B cell (primary cell): ENCODE results near the gene LRRC26. TPM values are rescaled to one million over a fixed set of nuclear protein-coding genes. Genes with fewer than 3 reads are reported as not detected.

Source experiments
- ATAC-seq: fragments of 200-7000 bp; cut with Tn5 transposase; one replicate; pipeline ENCODE4 v1.10.0; 2021; ENCODE audit warnings: low read depth, mild to moderate bottlenecking, moderate number of reproducible peaks, moderate library complexity
- CTCF ChIA-PET: fragments of 350-600 bp; sonication (Branson Sonifier 250); formaldehyde crosslinking; loops from one replicate; lab custom pipeline; 2021; ENCODE audit warnings: antibody characterized with exemption, inconsistent platforms; lab: Charles Lee
- POLR2A ChIA-PET: fragments of 350-600 bp; sonication (Branson Sonifier 250); formaldehyde crosslinking; loops from one replicate; lab custom pipeline; 2021; ENCODE audit warnings: antibody characterized with exemption; lab: Charles Lee
- DNase-seq: peaks from one replicate; pipeline ENCODE4 v3.0.0; 2013
- H2AFZ ChIP-seq: 2 replicates; pipeline ENCODE4 v1.6.1; 2012; ENCODE audit warnings: mild to moderate bottlenecking, low read depth, low read length; ENCODE audit not compliant: insufficient read depth, poor library complexity, severe bottlenecking
- H3K27ac ChIP-seq, 2 donors: 1 replicate in 1 of 2; 2 replicates in 1 of 2; pipeline ENCODE4 v1.5.1; 2012 to 2013; ENCODE audit warnings: low read length in 2 of 2, mild to moderate bottlenecking in 2 of 2, moderate library complexity in 1 of 2
- H3K27me3 ChIP-seq, 4 experiments: fragments of 200-600 bp in 1 of 4; sonication (generic) in 1 of 4; replicated peaks in 1 of 4; 1 replicate in 2 of 4; 2 replicates in 2 of 4; pipeline versions ENCODE4 v1.6.1 to v1.7.0; 2013 to 2016; ENCODE audit warnings: low read length in 3 of 4, mild to moderate bottlenecking in 2 of 4, mixed read lengths in 1 of 4, moderate library complexity in 1 of 4; ENCODE audit not compliant: insufficient read depth in 4 of 4, control insufficient read depth in 3 of 4; ENCODE audit errors: control extremely low read depth in 1 of 4
- H3K36me3 ChIP-seq, 2 experiments: replicated peaks in 1 of 2; 1 replicate in 1 of 2; 2 replicates in 1 of 2; pipeline versions ENCODE4 v1.6.1 to v1.7.1; 2013; ENCODE audit warnings: low read length in 1 of 2; ENCODE audit not compliant: insufficient read depth in 2 of 2, control insufficient read depth in 1 of 2; ENCODE audit errors: control extremely low read depth in 1 of 2, extremely low read depth in 1 of 2
- H3K4me1 ChIP-seq, 2 donors: fragments of 200-600 bp in 1 of 2; sonication (generic) in 1 of 2; 1 replicate in 1 of 2; 2 replicates in 1 of 2; pipeline versions ENCODE4 v1.5.1 to v1.6.1; 2013 to 2017; ENCODE audit warnings: low read length in 2 of 2; ENCODE audit not compliant: control insufficient read depth in 2 of 2, insufficient read depth in 2 of 2
- H3K4me2 ChIP-seq: replicated peaks from 2 replicates; pipeline ENCODE3; 2012; ENCODE audit warnings: mild to moderate bottlenecking, low read depth, low read length; ENCODE audit not compliant: poor library complexity, severe bottlenecking
- H3K4me3 ChIP-seq, 5 experiments: fragments of 200-600 bp in 1 of 5; sonication (generic) in 1 of 5; 1 replicate in 3 of 5; 2 replicates in 2 of 5; pipeline versions ENCODE4 v1.5.1 to v1.7.0; 2011 to 2016; ENCODE audit warnings: low read length in 4 of 5, mild to moderate bottlenecking in 4 of 5, low read depth in 2 of 5, control low read depth in 1 of 5, moderate library complexity in 1 of 5; ENCODE audit not compliant: insufficient read depth in 1 of 5; ENCODE audit errors: control extremely low read depth in 1 of 5, extremely low read depth in 1 of 5
- H3K79me2 ChIP-seq: fragments of 200-600 bp; sonication (generic); one replicate; pipeline ENCODE4 v1.6.0; 2016; ENCODE audit warnings: low read length; ENCODE audit not compliant: control insufficient read depth, insufficient read depth
- H3K9ac ChIP-seq: fragments of 200-600 bp; sonication (generic); 2 replicates; pipeline ENCODE4 v1.6.1; 2017; ENCODE audit warnings: mild to moderate bottlenecking, low read length, moderate library complexity
- H3K9me3 ChIP-seq, 3 donors: one replicate each; pipeline versions ENCODE4 v1.6.1 to v1.7.1; 2013; ENCODE audit warnings: low read length in 2 of 3; ENCODE audit not compliant: control insufficient read depth in 2 of 3, insufficient read depth in 1 of 3; ENCODE audit errors: control extremely low read depth in 1 of 3
- H4K20me1 ChIP-seq: 2 replicates; pipeline ENCODE4 v1.6.0; 2012; ENCODE audit warnings: mild to moderate bottlenecking, low read length; ENCODE audit not compliant: insufficient read depth, control insufficient read depth, poor library complexity, severe bottlenecking
- H3K27ac Mint-ChIP-seq: one replicate; pipeline ENCODE4 v1.8.0; 2021; ENCODE audit warnings: mixed read lengths
- H3K27me3 Mint-ChIP-seq: one replicate; pipeline ENCODE4 v1.8.0; 2021; ENCODE audit warnings: mixed read lengths
- H3K4me1 Mint-ChIP-seq: one replicate; pipeline ENCODE4 v1.8.0; 2021; ENCODE audit warnings: mixed read lengths
- H3K4me3 Mint-ChIP-seq: one replicate; pipeline ENCODE4 v1.8.0; 2021; ENCODE audit warnings: mixed read lengths
- H3K9me3 Mint-ChIP-seq: one replicate; pipeline ENCODE4 v1.8.0; 2022; ENCODE audit warnings: mixed read lengths; ENCODE audit not compliant: insufficient read depth
- CTCF ChIP-seq: fragments of 200-600 bp; IDR thresholded peaks from one replicate; pipeline ENCODE4 v1.8.0; 2022; ENCODE audit warnings: antibody characterized with exemption, mild to moderate bottlenecking
- EZH2 ChIP-seq: IDR thresholded peaks from 2 replicates; pipeline ENCODE4 v1.6.1; 2012; ENCODE audit warnings: borderline replicate concordance, low read depth, mild to moderate bottlenecking, moderate library complexity, low read length; ENCODE audit not compliant: insufficient read depth, poor library complexity, severe bottlenecking
- WGBS: methylation state at CpG from one replicate; pipeline ENCODE4 v1.1.5; 2013; ENCODE audit warnings: missing lambda C conversion rate; ENCODE audit not compliant: insufficient coverage; 5-methylcytosine and 5-hydroxymethylcytosine counted together
- intact Hi-C: fragments of 100-400 bp; cut with micrococcal nuclease; formaldehyde crosslinking; loops from one replicate; pipeline ENCODE4 v1.10.0; 2022
- polyA plus RNA-seq: library from polyadenylated mRNA; depleted of rRNA; stranded (reverse); fragments of >200 nt; gene quantifications from 2 replicates; pipeline ENCODE4 v1.2.3, GENCODE V29; 2012
- total RNA-seq, 2 donors: library from RNA; stranded (reverse); fragments of 120-200 nt in 1 of 2; gene quantifications; 1 replicate in 1 of 2; 2 replicates in 1 of 2; pipeline versions ENCODE4 v1.2.3 to v1.2.4, GENCODE V29; 2013 to 2022

LRRC26 gene
- total and polyA plus RNA-seq, 2 donors (not counting 1 experiment from before 2014, with no cell fraction given): not detected

GRCh38 chr9:137198051-137198901, 28.4 kb upstream of the LRRC26 start:
- Histone ChIP-seq H3K4me1 (peaks cover 16 to 22% of the 10 kb centered on the region in 2 donors), H3K27ac (no peak overlapping the region), H3K4me2 (no peak overlapping the region), H3K9ac (no peak overlapping the region), H3K27me3 (peaks cover 0 to 6% (median 0%) of the 10 kb centered on the region in 4 experiments), H3K9me3 (no peaks in the 10 kb centered on the region), H3K36me3 (no peaks in the 10 kb centered on the region), H4K20me1 (peaks cover 38% of the 10 kb centered on the region), H3K79me2 (peaks cover 78% of the 10 kb centered on the region), H3K4me3 (no peak overlapping the region), H2AFZ (no peak overlapping the region)
- intact Hi-C loops: no loop called here
- Mint-ChIP-seq H3K27ac (no peak overlapping the region), H3K27me3 (no peaks in the 10 kb centered on the region), H3K4me3 (peak overlapping the region; percentile 77), H3K9me3 (no peaks in the 10 kb centered on the region), H3K4me1 (peaks cover 17% of the 10 kb centered on the region)
- DNase-seq (no peak), ATAC-seq (no peak)
- WGBS: 96% methylated on average over 19 of the region's 19 CpGs
- POLR2A ChIA-PET: interaction anchor here (2.0 kb wide), 1 partner anchor 10 kb away, joined by 18 read pairs; the partner anchor contains the start of genes ANAPC2 and SSNA1
- no peak for TF ChIP-seq EZH2
- TF ChIP-seq CTCF: no peak
- CTCF ChIA-PET: interaction anchor here (1.2 to 1.5 kb wide), 2 partner anchors 9 to 29 kb away, joined by 3 to 7 read pairs; partner anchors contain the start of genes ANAPC2, RNF224 and SSNA1
